Measurements from ENCODE around the gene ARL8B.

DNA sequence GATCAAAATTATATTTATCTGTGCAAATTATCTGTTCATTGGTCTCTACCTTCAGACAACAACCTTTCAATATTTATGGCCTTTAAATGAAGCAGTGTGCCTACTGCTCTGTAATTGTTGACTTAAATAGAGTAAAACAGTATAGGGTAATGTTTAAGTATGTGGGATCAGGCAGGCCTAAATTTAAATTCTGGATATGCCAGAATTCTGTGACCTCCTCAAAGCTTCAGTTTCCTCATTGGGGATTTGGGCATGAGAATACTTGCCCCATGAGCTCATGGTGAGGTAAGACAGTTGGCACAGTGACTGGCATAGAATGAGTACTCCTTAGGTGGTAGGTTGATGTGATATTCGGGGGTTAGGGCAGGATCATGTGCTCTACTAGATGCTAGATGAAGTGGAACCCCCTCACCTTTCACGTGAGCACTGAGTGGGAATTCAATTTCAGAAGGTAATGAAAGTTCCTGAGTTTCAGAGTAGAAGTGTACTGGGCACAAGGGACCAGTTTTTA is 14.9 kb downstream of the ARL8B start:
- TF ChIP-seq, protein P1, sequence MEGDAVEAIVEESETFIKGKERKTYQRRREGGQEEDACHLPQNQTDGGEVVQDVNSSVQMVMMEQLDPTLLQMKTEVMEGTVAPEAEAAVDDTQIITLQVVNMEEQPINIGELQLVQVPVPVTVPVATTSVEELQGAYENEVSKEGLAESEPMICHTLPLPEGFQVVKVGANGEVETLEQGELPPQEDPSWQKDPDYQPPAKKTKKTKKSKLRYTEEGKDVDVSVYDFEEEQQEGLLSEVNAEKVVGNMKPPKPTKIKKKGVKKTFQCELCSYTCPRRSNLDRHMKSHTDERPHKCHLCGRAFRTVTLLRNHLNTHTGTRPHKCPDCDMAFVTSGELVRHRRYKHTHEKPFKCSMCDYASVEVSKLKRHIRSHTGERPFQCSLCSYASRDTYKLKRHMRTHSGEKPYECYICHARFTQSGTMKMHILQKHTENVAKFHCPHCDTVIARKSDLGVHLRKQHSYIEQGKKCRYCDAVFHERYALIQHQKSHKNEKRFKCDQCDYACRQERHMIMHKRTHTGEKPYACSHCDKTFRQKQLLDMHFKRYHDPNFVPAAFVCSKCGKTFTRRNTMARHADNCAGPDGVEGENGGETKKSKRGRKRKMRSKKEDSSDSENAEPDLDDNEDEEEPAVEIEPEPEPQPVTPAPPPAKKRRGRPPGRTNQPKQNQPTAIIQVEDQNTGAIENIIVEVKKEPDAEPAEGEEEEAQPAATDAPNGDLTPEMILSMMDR (IDR thresholded peaks at IDR 0.05; ENCODE audit: insufficient read depth, low read length), result no peak
- TF ChIP-seq, protein P2, sequence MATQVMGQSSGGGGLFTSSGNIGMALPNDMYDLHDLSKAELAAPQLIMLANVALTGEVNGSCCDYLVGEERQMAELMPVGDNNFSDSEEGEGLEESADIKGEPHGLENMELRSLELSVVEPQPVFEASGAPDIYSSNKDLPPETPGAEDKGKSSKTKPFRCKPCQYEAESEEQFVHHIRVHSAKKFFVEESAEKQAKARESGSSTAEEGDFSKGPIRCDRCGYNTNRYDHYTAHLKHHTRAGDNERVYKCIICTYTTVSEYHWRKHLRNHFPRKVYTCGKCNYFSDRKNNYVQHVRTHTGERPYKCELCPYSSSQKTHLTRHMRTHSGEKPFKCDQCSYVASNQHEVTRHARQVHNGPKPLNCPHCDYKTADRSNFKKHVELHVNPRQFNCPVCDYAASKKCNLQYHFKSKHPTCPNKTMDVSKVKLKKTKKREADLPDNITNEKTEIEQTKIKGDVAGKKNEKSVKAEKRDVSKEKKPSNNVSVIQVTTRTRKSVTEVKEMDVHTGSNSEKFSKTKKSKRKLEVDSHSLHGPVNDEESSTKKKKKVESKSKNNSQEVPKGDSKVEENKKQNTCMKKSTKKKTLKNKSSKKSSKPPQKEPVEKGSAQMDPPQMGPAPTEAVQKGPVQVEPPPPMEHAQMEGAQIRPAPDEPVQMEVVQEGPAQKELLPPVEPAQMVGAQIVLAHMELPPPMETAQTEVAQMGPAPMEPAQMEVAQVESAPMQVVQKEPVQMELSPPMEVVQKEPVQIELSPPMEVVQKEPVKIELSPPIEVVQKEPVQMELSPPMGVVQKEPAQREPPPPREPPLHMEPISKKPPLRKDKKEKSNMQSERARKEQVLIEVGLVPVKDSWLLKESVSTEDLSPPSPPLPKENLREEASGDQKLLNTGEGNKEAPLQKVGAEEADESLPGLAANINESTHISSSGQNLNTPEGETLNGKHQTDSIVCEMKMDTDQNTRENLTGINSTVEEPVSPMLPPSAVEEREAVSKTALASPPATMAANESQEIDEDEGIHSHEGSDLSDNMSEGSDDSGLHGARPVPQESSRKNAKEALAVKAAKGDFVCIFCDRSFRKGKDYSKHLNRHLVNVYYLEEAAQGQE (IDR thresholded peaks at IDR 0.05; ENCODE audit: insufficient replicate concordance, low read depth), result no peak

Data from HL-60 (cell line).